Spleen (tissue), 7 donors: Measurements from ENCODE around the gene CDC42EP3.

Experiments
- CTCF ChIP-seq, 11 experiments: fragments of 200-600 bp in 7 of 11; fragments of 450-650 bp in 4 of 11; sonication (generic) in 4 of 11; IDR thresholded peaks in 8 of 11; conservative IDR thresholded peaks in 3 of 11; 1 replicate in 7 of 11; 2 replicates in 4 of 11; pipeline versions ENCODE4 v1.4.0 to v1.8.0; 2016 to 2021; ENCODE audit warnings: antibody characterized with exemption in 11 of 11, inconsistent platforms in 4 of 11, mild to moderate bottlenecking in 1 of 11
- POLR2A ChIP-seq, 3 donors: fragments of 450-650 bp; IDR thresholded peaks; one replicate each; pipeline ENCODE4 v1.5.1; 2017; ENCODE audit warnings: antibody characterized with exemption in 3 of 3, mild to moderate bottlenecking in 1 of 3
- POLR2AphosphoS5 ChIP-seq, 3 donors: sonication (generic); formaldehyde crosslinking; IDR thresholded peaks; one replicate each; pipeline ENCODE4 v1.5.1; 2017; ENCODE audit warnings: antibody characterized with exemption in 3 of 3
- donor health status: DM: no; HTN: no; CAD: no; lungs with moderate emphysema.
- donor health status: DM: no; HTN: no; CAD: no.
- donor health status: DM: no; HTN: no; CAD: no.

- no peak for TF ChIP-seq POLR2A (IDR thresholded peaks at IDR 0.05)
- TF ChIP-seq CTCF (IDR thresholded peaks at IDR 0.05 in 8 of 11, conservative IDR thresholded peaks at IDR 0.05 in 3 of 11): no peak
- TF ChIP-seq POLR2AphosphoS5 (IDR thresholded peaks at IDR 0.05): no peak
Observed at GRCh38 chr2:37663390-37663789, 8.1 kb downstream of the CDC42EP3 start.
